HK-2 (cell line): ENCODE data around the gene AHCYL1.

Experiments used
- DNase-seq: peaks from one replicate; pipeline ENCODE4 v3.0.0-alpha.2; 2018; ENCODE audit not compliant: unreplicated experiment

AHCYL1 gene

DNA sequence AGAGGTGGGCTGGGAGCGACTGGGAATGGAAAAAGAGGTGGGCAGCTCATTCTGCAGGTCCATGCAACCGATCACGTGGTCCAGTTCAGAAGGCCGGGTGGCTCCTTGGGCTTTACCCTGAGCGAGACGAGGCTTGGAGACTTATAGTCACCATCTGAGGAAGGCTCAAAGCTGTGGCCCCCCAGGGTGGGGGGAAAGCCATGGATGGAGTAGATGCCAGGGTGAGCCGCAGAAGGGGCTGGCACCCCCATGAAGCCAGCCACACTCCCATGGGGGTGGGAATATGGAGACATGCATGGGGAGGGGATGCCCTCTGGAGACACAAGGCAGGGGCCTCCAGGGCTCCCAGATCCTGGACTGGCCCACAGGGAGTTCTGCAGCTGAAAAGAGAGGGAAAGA lies 76.1 kb downstream of the AHCYL1 start:
- DNase-seq = no peak

DNA sequence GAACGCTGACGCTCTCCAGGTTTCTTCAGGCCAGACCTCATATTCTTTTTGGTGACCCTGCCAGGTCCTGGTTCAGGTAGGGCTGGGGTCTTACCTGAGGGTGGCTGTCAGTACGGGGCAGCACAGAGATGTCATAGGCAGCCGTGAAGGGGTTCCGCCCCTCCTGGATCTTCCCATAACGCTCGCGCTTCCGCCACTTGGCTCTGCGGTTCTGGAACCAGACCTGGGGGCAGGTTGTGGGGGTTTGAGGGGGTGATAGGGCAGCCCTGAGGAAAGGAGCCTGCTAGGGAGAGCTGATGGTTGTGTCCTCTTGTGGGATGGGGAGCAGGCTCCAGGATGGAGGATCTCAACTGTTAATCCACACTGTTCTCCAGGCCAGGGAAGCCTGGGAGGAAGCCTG lies 76.8 kb downstream of the AHCYL1 start:
- DNase-seq = no peak

DNA sequence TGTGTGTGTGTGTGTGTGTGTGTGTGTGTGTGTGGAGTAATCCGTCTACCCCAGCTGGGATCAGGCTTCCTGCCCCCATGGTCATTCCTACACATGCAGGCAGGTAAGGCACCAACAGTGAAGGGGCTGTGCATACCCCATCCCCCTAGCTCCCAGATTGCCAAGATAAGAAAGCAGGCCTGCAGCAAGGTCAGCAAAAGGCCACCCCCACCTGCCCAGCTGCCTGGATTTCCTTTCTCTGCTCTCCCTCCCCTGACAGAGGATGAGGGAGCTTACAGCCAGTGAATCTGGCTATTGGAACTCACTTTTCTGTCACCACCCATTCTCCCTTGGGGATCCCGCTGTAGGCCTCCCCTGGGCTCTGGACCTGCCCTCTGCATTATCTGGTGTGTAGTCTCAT lies 78.0 kb downstream of the AHCYL1 start:
- no peak for DNase-seq

- DNase-seq = no peak
Observed at GRCh38 chr1:110063781-110064180, 79.2 kb downstream of the AHCYL1 start.

GRCh38 chr1:110064576-110065337 lies 80.2 kb downstream of the AHCYL1 start:
- DNase-seq = no peak

GRCh38 chr1:110065841-110066240 lies 81.3 kb downstream of the AHCYL1 start:
- DNase-seq = no peak

DNA sequence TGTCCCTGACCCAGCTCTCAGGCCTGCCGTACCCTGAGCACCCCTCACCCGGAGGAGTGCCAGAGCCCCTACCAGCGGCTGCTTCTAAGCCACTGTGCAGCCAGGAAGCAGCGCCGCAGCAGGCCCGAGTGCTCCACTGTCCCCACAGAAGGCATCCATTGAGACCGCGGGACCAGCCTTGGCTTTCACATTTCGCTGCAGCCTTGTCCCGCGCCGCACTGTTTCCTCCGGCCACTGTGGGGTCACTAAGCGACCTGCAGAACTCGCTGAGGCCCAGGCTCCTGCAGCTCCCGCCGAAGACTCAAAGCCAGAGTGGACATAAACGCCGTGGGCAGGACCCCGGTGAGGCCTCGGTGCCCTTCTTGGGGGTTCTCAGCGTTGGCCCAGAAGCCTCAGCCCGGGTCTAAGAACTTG lies 82.9 kb downstream of the AHCYL1 start:
- DNase-seq = no peak

- no peak for DNase-seq
Observed at GRCh38 chr1:110067893-110068645, 83.5 kb downstream of the AHCYL1 start.

DNA sequence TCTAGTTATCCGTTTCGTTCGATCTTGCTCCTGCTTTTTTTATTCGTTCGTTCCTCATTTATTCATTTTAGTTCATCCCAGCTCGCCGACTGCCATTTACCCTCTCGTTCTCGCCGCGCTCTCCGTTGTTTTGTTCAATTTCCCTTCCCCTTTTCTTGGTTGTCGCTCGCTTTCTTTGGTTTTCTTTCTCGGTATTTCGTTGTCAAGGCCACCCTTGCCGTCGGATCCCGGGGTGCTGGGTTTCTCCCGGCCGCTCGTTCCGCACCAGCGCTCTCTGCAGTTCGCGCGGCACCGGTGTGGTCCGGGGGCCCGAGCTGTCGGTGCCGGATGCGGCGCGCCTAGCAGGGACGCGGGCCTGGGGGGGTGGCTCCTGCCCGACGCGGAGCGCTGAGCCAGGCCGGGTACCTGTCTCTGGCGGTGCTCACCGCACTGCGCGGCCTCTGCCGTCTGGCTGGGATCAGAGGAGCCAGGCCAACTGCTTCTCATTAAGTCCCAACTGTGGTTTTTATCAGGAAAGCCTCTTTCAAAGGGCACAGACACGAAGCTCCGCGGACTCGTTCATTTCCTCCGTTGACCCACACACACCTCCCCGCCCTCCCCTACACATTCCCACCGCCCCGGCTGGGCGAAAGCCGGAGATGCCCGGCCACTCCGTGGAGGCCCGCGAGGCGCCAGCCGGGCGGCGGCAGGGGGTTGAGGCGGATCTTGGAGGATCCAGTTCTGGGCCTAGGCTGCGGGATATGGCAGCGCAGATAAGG lies 84.3 kb downstream of the AHCYL1 start:
- no peak for DNase-seq

DNA sequence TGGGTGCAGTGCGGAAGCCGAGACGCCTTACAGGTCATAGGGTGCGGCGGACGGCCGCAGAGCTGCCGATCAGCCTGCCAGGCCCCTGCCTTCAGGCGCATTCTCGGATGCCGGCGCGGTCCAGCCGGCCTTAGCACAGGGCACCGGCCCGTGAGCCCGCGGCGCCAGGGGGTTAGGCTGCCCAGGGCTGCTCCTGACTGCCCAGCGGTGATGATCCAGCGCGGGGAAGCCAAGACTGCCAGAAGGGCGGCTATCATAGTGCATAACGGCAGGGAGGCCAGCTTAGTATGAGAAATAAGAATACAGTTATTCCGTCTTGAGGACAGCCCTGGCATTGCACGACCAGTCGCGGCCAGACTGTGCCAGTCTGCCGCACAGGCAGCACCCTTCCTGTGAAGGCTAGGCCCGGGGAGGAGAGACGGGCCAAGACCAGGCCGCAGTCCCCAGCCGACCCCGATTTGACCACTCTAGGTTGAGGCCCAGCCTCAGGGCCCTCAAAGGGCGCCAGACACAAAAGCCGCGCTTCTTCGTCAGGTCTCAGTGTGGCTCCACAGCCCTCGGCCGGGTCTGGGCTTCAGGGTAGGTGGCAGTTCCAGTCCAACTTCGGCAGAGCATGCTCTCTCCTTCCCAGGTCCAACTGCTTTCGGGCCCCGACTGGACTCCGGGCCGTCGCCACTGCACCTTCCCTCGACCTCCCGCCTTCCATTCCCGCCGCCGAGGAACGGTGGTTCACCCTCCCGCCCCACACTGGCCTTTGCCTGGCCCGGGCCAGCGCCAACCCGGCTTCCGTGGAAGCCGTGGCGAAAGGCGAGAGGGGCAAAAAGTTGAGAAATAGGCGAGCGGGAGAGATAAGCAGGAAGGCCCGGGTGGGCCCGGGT lies 85.1 kb downstream of the AHCYL1 start:
- DNase-seq = no peak

- DNase-seq = no peak
Observed at GRCh38 chr1:110070282-110070669, 85.7 kb downstream of the AHCYL1 start.

DNA sequence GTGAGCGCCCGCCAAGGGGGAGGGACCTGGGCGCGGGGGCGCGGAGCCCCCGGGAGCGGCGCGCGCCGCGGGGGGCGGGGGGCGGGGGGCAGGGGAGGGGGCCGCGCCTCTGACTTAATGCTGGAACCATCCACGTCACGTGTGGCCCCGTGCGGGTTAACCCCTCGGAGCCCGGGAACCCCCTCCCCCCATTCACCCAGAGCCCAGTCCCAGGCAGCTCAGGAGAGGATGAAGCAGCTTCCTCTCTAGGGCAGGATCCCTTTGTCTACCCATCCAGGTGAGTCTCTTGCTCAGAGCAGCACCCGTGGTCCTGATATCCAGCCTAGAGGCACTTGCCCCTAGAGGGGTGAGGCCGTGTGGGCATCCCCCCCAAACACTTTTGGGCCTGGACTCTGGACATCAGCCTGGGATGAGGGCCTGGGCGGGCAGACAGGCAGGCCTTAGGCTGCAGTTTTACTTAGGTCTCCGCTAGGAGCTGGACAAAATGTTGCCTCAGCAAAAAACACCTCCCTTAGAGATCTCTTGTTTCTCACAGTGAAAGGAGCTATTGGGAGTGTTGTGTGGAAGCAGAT lies 86.2 kb downstream of the AHCYL1 start, which contains the start of gene ALX3:
Gene ALX3 (minus strand): TSS at position 2 of the 572 bp plus-strand sequence. CDS start 60 bp downstream, outside the sequence.
- DNase-seq = no peak
